MM.1S (cell line): Measurements from ENCODE around the gene CKS2.

ENCODE experiments used
- DNase-seq: peaks from one replicate; pipeline ENCODE4 v3.0.0-alpha.2; 2015
- H2AFZ ChIP-seq: fragments of 300-600 bp; sonication (generic); 2 replicates; pipeline ENCODE4 v1.6.0; 2016; ENCODE audit warnings: antibody characterized with exemption, low read length
- H3F3A ChIP-seq: fragments of 300-600 bp; sonication (generic); 2 replicates; pipeline ENCODE4 v1.6.1; 2016; ENCODE audit warnings: mild to moderate bottlenecking, antibody characterized with exemption, low read length, moderate library complexity, mixed read lengths; ENCODE audit not compliant: insufficient read depth
- H3K27ac ChIP-seq: fragments of 300-600 bp; sonication (generic); 2 replicates; pipeline ENCODE4 v1.5.1; 2016; ENCODE audit warnings: mild to moderate bottlenecking, low read length
- H3K27me3 ChIP-seq: fragments of 300-600 bp; sonication (generic); replicated peaks from 2 replicates; pipeline ENCODE4 v1.6.0; 2016; ENCODE audit warnings: low read length; ENCODE audit not compliant: insufficient read depth
- H3K36me3 ChIP-seq: fragments of 300-600 bp; sonication (generic); replicated peaks from 2 replicates; pipeline ENCODE4 v1.6.1; 2016; ENCODE audit warnings: mild to moderate bottlenecking, low read length, mixed read lengths; ENCODE audit not compliant: insufficient read depth
- H3K4me1 ChIP-seq: fragments of 300-600 bp; sonication (generic); 2 replicates; pipeline ENCODE4 v1.6.1; 2016; ENCODE audit warnings: low read length, mixed read lengths
- H3K4me2 ChIP-seq: fragments of 300-600 bp; sonication (generic); 2 replicates; pipeline ENCODE4 v1.6.0; 2016; ENCODE audit warnings: low read depth, low read length
- H3K4me3 ChIP-seq: fragments of 300-600 bp; sonication (generic); 2 replicates; pipeline ENCODE4 v1.5.1; 2016; ENCODE audit warnings: low read length, mixed read lengths
- H3K79me2 ChIP-seq: fragments of 300-600 bp; sonication (generic); 2 replicates; pipeline ENCODE4 v1.6.1; 2016; ENCODE audit warnings: mixed run types, low read length, mixed read lengths
- H3K9ac ChIP-seq: fragments of 300-600 bp; sonication (generic); 2 replicates; pipeline ENCODE4 v1.6.1; 2016; ENCODE audit warnings: low read length, mixed read lengths
- H3K9me2 ChIP-seq: fragments of 300-600 bp; sonication (generic); replicated peaks from 2 replicates; pipeline ENCODE4 v1.6.1; 2016; ENCODE audit warnings: mild to moderate bottlenecking, low read length, mixed read lengths; ENCODE audit not compliant: insufficient read depth
- H3K9me3 ChIP-seq: fragments of 300-600 bp; sonication (generic); replicated peaks from 2 replicates; pipeline ENCODE4 v1.6.1; 2016; ENCODE audit warnings: mild to moderate bottlenecking, low read length, mixed read lengths; ENCODE audit not compliant: insufficient read depth
- H4K20me1 ChIP-seq: fragments of 300-600 bp; sonication (generic); 2 replicates; pipeline ENCODE4 v1.6.1; 2016; ENCODE audit warnings: mild to moderate bottlenecking, low read length, moderate library complexity, mixed read lengths; ENCODE audit not compliant: insufficient read depth
- EZH2 ChIP-seq: fragments of 300-600 bp; sonication (generic); optimal IDR thresholded peaks from 2 replicates; pipeline ENCODE3; 2017; ENCODE audit warnings: low read depth, mild to moderate bottlenecking, antibody characterized with exemption, low read length, mixed read lengths
- EZH2phosphoT487 ChIP-seq: fragments of 300-600 bp; sonication (generic); IDR thresholded peaks from 2 replicates; pipeline ENCODE4 v1.6.1; 2018; ENCODE audit warnings: antibody characterized with exemption, low read length
- TF ChIP-seq, protein P1 (sequence below): fragments of 300-600 bp; sonication (generic); IDR thresholded peaks from 2 replicates; pipeline ENCODE4 v1.5.1; 2016; ENCODE audit warnings: antibody characterized with exemption, low read length, mixed read lengths

The CKS2 gene

DNA sequence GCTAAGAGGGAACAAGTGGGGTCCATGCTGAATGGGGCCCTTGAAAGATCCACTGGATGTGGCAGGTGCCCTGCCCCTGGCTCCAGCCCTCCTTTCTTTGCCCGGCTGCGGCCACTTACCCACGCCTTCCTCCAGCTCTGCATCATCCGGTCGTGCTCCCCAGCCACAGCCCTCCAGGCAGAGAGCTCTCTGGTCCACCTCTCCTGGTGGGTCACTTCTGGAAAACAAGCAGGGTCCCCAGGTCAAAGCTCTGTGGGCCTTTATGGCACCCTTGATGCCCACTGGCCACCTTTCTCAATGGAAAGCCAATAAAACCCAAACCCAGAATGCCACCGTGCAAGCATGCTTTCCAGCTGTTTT, 52.3 kb downstream of the CKS2 start:
- peaks cover 3% of the 10 kb centered on the region; the same call in 1 of the 2 replicates for H3F3A ChIP-seq
- H3K9ac ChIP-seq: no peak overlapping the region
- no peaks in the 10 kb centered on the region for H3K9me2 ChIP-seq
- H3K27me3 ChIP-seq: no peaks in the 10 kb centered on the region
- H3K36me3 ChIP-seq: peaks cover 6% of the 10 kb centered on the region; the same call in 1 of the 2 replicates
- DNase-seq: no peak
- H3K4me1 ChIP-seq: no peaks in the 10 kb centered on the region
- H3K9me3 ChIP-seq: no peaks in the 10 kb centered on the region
- H3K79me2 ChIP-seq: no peaks in the 10 kb centered on the region
- TF ChIP-seq EZH2phosphoT487 (no peak), EZH2 (no peak)
- TF ChIP-seq, protein P1, sequence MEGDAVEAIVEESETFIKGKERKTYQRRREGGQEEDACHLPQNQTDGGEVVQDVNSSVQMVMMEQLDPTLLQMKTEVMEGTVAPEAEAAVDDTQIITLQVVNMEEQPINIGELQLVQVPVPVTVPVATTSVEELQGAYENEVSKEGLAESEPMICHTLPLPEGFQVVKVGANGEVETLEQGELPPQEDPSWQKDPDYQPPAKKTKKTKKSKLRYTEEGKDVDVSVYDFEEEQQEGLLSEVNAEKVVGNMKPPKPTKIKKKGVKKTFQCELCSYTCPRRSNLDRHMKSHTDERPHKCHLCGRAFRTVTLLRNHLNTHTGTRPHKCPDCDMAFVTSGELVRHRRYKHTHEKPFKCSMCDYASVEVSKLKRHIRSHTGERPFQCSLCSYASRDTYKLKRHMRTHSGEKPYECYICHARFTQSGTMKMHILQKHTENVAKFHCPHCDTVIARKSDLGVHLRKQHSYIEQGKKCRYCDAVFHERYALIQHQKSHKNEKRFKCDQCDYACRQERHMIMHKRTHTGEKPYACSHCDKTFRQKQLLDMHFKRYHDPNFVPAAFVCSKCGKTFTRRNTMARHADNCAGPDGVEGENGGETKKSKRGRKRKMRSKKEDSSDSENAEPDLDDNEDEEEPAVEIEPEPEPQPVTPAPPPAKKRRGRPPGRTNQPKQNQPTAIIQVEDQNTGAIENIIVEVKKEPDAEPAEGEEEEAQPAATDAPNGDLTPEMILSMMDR: no peak
- no peak overlapping the region for H2AFZ ChIP-seq
- no peak overlapping the region for H3K4me3 ChIP-seq
- no peak overlapping the region for H3K4me2 ChIP-seq
- H3K27ac ChIP-seq: no peak overlapping the region
- H4K20me1 ChIP-seq: no peaks in the 10 kb centered on the region

DNA sequence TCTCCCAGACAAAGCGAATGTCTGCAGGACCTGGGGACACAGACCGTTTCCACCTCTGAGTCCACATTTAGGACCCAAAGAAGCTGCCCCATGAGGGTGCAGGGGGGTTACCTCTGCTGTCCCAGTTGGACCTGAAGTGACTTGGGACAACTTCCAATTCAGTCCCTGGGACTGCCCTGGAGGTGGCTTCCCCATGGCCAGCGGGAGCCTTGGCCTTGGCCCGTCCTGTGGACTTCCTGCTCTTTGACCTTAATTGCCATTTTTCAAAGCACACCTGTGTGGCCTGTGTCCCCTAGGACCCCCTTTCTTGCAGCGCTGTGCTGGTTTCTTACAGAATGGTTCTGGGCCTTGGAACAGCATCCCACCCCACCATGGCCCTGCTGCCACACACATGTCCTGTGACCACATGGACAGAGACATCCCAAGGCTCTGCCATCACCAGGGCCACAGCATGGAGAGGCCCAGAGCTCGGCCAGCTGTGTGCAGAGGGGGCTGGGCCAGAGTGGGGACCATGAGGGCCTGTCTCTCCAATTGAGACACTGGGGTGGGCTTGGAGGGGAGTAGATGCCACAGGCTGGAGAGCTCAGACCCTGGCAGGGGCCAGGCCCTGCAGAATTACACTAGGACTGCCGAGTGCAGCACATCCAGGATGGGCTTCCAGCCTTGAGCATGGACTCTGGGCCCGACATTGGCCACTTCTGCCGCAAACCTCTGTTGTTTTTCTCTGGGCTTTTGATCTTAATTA, 53.1 kb downstream of the CKS2 start:
- Histone ChIP-seq H3K4me3 (no peak overlapping the region), H3K27ac (no peak overlapping the region), H3F3A (peaks cover 3% of the 10 kb centered on the region; the same call in 1 of the 2 replicates), H4K20me1 (no peaks in the 10 kb centered on the region), H3K27me3 (no peaks in the 10 kb centered on the region), H3K4me2 (no peak overlapping the region), H3K9me3 (no peaks in the 10 kb centered on the region), H3K9me2 (no peaks in the 10 kb centered on the region), H3K79me2 (no peaks in the 10 kb centered on the region), H3K9ac (no peak overlapping the region), H2AFZ (no peak overlapping the region), H3K4me1 (no peaks in the 10 kb centered on the region), H3K36me3 (no peaks in the 10 kb centered on the region)
- TF ChIP-seq EZH2phosphoT487 (no peak), EZH2 (no peak)
- TF ChIP-seq, protein P1: no peak
- no peak for DNase-seq

DNA sequence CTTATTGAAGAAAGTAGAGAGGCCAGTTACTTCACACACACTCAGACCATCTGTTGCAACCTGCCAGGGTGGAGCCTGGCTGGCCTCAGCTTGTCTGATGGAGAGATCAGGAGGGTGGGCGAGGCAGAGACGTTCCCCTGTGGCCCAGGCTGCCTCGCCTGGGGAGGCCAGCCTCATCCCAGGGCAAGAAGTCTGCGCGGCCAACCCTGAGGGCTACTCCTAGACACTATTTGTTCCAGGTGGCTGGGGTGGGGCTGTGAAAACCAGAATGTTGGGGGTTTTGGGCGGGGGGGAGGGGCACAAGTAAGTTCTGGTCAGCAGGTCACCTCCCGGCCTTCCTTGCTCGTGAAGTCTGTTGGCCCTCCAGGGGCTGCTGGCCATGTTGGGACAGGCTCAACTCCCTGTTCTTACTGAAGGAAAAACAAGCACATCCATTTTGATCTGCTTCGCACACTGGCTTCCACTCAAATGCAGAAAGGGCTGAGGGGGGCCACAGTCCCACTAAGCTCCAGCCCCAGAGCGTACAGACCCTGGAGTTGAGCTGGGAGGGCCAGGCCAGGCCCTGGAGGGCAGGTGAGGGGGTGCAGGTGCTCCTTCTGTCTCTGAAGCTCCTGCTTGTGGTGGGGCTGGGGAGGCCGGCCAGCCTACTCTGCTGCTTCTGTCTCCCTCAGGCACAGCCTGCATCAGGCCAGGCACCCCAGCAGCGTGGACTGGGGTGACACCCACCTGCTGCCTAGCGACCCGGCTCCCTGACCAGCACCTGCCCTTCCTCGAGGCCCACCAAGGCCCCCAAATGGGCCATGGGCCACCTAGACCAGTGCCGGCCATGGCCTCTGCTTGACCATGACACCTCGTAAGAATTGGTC, 53.9 kb downstream of the CKS2 start:
- H3K4me1 ChIP-seq: no peaks in the 10 kb centered on the region
- no peaks in the 10 kb centered on the region for H3K79me2 ChIP-seq
- H3K27me3 ChIP-seq: no peaks in the 10 kb centered on the region
- no peaks in the 10 kb centered on the region for H3K9me3 ChIP-seq
- no peak for DNase-seq
- no peak overlapping the region for H3K4me3 ChIP-seq
- H3K4me2 ChIP-seq: no peak overlapping the region
- H3F3A ChIP-seq: peaks cover 3% of the 10 kb centered on the region; the same call in 1 of the 2 replicates
- H3K9ac ChIP-seq: no peak overlapping the region
- no peak overlapping the region for H2AFZ ChIP-seq
- no peak overlapping the region for H3K27ac ChIP-seq
- H4K20me1 ChIP-seq: no peaks in the 10 kb centered on the region
- no peaks in the 10 kb centered on the region for H3K36me3 ChIP-seq
- no peaks in the 10 kb centered on the region for H3K9me2 ChIP-seq
- no peak for TF ChIP-seq EZH2phosphoT487
- no peak for TF ChIP-seq EZH2
- TF ChIP-seq, protein P1: no peak
